HG03558 (cell line): Measurements from ENCODE around the gene PERCC1.

ENCODE experiments used
- ATAC-seq: cut with Tn5 transposase; IDR thresholded peaks from one replicate; pipeline ENCODE4 v1.9.1; 2021; ENCODE audit warnings: moderate number of reproducible peaks; ENCODE audit not compliant: unreplicated experiment; ENCODE audit errors: extremely low read depth

The PERCC1 gene

GRCh38 chr16:1408171-1408837 lies 22.6 kb upstream of the PERCC1 start:
- no peak for ATAC-seq

GRCh38 chr16:1412847-1413246 lies 18.0 kb upstream of the PERCC1 start:
- ATAC-seq = no peak

DNA sequence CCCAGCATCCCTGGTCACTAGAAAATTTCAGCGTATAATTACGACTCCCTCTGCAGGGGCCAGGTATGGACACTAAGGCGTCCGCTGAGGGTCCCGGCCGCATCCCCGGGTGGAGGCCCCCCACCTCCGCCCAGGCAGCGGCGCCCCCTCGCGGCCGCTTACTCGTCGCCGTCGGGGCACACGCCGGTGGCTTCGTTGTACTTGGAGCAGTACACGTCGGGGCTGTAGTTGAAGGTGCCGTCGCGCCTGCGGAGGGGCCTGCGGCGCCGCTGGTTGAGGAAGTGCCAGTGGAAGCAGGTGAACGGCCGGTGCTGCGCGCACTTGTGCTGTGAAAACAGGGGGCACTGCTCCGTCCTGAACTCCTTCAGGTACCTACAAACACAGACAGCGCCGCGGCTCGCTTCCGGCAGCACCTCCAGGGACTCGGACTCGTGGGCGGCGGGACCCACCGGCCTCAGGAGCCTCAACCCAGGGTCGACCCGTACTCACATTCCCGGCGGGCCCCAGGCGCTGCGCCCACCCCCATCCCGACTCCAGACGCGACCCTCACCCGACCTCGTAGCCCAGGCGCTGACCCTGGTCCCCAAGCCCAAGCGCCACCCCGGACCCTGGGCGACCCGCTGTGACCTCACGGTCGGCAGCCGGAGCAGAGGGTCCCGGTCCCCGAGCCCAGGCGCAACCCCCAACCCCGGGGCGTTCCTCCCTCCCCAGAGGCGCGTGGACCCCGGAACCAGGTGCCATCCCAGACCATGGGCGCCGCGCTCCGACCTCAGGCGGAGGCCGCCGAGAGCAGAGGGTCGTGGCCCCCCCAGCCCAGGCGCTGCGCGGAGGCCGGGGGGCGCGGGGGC lies 17.0 kb upstream of the PERCC1 start:
- ATAC-seq = no peak

- ATAC-seq = no peak
Observed at GRCh38 chr16:1414532-1415260, 16.2 kb upstream of the PERCC1 start, which contains the start of gene UNKL. Gene UNKL (minus strand): TSS chr16:1414704. CDS start chr16:1414691, 13 bp downstream.

DNA sequence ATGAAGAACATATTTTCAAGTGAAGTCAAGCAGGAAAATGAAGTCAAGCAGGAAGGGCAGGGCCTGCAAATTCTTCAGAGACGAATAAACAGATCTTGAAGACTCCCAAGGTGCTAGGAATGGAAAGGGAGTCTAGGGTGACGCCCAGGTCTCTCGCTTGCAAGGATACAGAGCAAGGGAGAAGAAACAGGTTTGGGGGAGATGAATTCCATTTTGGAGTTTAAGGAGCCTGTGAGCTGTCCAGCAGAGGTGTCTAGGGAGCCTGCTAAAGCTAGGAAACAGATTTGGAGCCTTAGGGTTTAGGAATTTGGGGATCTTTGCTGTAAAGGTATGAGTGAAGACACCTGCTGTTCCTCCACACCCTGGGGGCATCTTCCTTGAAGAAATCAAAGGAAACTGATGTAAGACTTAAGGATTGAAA lies 14.3 kb upstream of the PERCC1 start:
- no peak for ATAC-seq

DNA sequence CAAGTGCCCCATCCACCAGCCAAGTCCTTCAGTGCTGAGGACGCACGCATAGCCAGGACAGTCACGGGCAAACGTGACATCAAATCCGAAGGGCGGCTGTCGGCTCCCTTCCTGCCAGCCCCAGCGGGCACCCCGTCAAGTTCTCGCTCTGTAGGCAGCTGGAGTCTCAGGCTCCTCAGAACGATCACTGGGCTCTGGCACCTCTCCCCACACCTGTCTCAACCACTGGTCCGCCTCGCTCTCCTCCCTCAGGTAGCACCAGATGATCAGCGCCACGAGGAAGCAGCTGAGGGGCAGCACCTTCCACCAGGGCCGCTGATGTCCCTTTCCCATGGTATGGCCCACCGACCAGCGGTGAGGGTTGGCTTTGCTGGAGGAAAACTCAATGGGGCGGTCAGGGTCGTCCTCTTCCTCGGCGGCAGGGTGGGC lies 10.8 kb upstream of the PERCC1 start:
- ATAC-seq = no peak

GRCh38 chr16:1422076-1422475 lies 8.8 kb upstream of the PERCC1 start:
- no peak for ATAC-seq

- ATAC-seq = no peak
Observed at GRCh38 chr16:1424028-1424427, 6.8 kb upstream of the PERCC1 start.

DNA sequence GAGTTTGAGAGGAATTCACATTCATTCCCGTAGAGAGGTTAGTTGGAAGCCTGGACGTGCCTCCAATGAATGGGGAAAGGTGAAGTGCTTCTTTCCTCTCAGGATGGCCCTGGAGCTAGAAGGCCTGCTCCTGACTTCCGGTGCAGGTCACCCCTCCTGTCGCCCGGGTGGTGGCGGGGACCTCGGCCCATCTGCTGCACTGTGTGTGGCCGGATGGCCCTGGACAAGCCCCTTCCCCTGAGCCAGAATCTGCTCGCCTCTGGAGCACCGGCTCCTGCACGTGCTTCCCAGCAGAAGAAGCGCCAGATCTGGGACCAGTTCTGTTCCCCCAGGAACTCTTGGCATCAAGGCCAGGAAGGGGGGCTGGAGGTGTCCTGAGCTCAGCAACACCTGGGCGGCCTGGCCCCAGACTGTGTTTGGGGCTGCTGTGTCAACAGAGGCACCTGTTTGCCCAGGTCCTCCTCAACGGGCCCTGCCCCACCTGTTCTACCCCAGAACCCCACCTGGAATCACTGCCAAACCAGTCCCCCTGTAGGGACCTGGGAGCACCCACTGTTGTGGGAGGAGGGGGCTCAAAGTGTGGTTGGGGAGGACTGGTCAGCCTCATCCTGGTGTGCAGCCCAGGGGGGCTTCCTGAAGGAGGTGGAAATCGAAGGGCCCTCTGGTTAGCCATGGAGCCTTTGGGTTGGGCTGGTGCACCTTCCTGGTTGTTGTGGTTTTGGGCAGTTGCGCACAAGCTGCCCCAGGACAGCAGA lies 5.1 kb upstream of the PERCC1 start:
- ATAC-seq = no peak

GRCh38 chr16:1426734-1427471 lies 4.0 kb upstream of the PERCC1 start:
- ATAC-seq = no peak

- no peak for ATAC-seq
Observed at GRCh38 chr16:1427473-1428461, 3.1 kb upstream of the PERCC1 start.

GRCh38 chr16:1428511-1428910 lies 2.4 kb upstream of the PERCC1 start:
- no peak for ATAC-seq

- no peak for ATAC-seq
Observed at GRCh38 chr16:1429012-1429411, 1.9 kb upstream of the PERCC1 start.

- ATAC-seq = no peak
Observed at GRCh38 chr16:1429631-1430030, 1.2 kb upstream of the PERCC1 start.

DNA sequence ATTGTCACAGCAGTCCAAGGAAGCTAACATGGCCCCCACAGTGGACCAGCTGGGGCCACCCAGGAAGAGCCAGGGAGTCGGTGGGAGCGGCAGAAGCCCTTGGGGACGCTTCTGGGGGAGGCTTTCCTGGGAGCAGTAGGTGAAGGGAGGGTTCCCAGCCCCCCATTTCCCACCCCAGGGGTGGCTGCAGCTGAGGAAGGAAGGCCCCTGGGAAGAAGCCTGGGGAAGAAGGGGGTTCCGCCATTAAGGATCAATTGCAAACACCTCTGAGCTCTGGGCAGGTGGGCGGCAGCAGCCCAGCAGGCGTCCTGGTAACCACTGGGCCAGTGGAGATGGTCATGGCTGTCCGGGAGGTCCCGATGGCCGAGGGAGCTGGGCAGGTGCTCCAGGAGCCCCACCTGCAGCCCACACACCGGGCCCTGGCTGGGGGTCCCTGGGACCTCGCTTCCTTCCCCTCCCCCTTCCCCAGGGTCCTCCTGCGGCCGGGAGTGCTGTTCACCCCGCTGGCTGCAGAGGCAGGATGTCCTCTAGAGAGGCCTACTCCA lies 592 bp upstream of the PERCC1 start:
- ATAC-seq = no peak

DNA sequence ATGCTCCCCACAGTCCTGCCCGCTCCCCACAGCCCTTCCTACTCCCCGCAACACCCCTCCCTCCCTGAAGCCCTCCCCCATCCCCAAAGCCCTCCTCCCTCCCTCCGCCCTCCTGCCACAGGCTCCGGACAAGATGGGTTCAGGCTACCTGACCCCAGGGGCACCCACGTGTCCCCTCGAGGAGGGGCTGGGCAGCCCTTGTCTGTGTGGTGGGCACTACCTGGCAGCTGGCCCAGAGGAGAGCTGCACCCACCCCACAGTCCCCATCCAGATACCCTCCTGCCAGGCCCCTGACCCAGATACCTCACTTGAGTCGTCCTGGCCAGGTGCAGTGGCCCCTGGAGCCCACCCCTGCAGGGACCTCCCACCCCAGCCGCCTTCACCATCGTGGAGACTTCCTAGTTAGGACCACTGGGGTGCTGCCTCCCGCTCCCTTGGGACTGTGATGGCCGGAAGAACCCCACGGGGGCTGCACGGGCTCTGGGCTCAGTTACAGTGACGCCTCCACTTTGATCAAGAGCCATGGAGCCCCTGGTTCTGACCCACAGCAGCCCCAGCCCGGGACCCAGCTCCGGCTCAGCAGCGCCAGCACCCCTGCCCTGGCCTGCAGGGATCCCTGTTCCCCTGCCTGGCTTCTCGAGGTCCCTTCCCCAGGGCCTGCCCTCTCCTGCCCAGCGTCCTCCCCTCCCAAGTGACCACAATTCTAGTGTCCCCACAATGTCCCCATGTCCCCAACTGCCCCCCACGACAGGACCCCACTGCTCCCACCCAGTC lies 806 bp downstream of the PERCC1 start:
- ATAC-seq = no peak
